HUES6 (cell line): ENCODE measurements around the gene STC2.

Experiments
- H3K27ac ChIP-seq: 2 replicates; pipeline ENCODE4 v1.7.0; 2013; ENCODE audit warnings: low read depth, mild to moderate bottlenecking, low read length, inconsistent platforms
- H3K27me3 ChIP-seq: 2 replicates; pipeline ENCODE4 v1.6.1; 2013; ENCODE audit warnings: low read length; ENCODE audit not compliant: control insufficient read depth, insufficient read depth
- H3K36me3 ChIP-seq: 2 replicates; pipeline ENCODE4 v1.6.1; 2013; ENCODE audit warnings: low read length; ENCODE audit not compliant: control insufficient read depth, insufficient read depth
- H3K4me1 ChIP-seq: 2 replicates; pipeline ENCODE4 v1.6.1; 2013; ENCODE audit warnings: low read length; ENCODE audit not compliant: control insufficient read depth, insufficient read depth
- H3K4me3 ChIP-seq: 2 replicates; pipeline ENCODE4 v1.5.1; 2013; ENCODE audit warnings: low read depth, low read length
- H3K9ac ChIP-seq: one replicate; pipeline ENCODE4 v1.6.1; 2013; ENCODE audit warnings: mild to moderate bottlenecking, low read length
- H3K9me3 ChIP-seq: 2 replicates; pipeline ENCODE4 v1.6.1; 2013; ENCODE audit warnings: low read depth, low read length; ENCODE audit not compliant: control insufficient read depth, insufficient read depth

The STC2 gene

DNA sequence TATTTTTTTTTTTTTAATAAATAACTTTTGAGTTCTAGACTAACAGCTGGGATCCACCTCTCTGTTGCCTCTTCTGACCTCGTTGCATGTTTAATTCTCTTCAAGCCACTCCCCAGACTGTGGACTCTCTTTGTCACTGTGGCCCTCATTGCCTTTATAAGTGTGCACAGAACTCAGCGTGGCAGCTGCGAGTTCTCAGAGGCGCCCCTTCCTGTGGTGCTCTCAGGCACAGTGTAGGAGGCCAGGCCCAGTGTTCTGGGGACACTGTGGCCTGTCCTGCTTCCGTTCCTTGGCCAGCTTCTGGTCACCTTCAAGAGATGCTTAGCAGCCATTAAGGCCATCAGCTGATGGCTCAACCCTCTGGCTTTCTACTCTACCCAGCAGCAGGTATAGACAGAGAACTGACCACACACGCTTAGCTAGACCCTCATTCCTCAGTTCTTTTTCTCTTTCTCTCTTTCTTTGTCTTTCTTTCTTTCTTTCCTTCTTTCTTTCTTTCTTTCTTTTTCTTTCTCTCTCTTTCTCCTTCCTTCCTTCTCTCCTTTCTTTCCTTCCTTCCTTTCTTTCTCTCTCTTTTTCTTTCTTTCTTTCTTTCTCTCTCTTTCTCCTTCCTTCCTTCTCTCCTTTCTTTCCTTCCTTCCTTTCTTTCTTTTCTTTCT, 27.7 kb downstream of the STC2 start:
- Histone ChIP-seq H3K4me1 (peaks cover 62% of the 10 kb centered on the region), H3K27me3 (peaks cover 5% of the 10 kb centered on the region; the same call in 1 of the 2 replicates), H3K4me3 (no peak overlapping the region), H3K36me3 (no peaks in the 10 kb centered on the region), H3K27ac (no peak overlapping the region), H3K9me3 (no peaks in the 10 kb centered on the region), H3K9ac (no peak overlapping the region)

DNA sequence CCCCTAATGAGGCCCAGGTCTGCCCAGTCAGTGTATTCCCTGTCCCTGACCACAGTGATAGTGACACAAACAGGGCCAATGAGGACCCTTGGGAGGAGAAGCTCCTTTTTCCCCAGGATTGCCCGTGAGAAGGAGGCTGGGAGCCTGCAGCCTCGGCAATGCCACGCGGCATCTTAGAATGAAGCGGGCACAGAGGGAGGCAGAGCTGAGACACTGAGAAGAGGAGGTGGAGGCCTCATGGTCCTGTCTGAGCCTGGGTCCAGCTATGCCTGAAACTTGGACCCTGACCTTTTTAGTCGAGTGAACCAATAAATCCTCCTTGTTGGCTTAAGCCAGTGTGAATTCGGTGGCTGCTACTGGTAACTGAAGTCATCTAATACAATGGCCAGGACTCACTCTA, 28.4 kb downstream of the STC2 start:
- Histone ChIP-seq H3K27ac (no peak overlapping the region), H3K9ac (no peak overlapping the region), H3K4me3 (no peak overlapping the region), H3K36me3 (no peaks in the 10 kb centered on the region), H3K9me3 (no peaks in the 10 kb centered on the region), H3K4me1 (peaks cover 61% of the 10 kb centered on the region), H3K27me3 (peaks cover 8% of the 10 kb centered on the region)

DNA sequence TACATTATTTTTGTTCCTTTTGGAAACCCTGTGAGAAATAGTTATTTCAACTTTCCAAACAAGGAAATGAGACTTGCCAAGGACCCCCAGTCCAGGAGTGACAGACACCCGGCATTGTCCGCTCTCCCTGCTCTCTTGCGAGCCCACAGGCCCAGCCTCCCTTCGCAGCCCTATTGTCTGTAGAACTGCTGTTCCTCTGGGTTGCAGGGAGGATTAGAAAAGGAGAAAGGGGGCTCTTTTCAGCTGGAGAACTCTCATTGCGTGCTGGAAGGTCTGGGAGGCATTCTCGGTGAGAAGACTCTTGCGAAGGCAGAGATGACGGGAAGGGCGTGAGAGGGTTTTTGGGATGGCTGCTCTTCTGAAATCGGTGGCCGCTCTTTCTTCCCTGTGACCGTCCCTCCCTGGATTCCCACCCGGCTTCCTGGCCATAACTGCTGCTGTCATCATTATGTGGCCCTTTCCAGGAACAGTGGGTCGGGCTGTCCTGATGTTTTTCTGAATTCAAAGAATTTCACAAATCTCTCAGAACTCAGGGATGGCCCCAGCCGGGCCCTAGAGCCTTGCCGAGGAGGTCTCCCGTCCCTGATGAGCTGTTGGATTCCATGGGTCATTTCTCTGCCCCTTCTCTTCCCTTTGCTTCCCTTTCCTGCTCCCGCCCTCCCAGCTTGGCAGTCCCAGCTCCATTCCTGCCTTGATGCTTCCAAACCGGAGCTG, 29.8 kb downstream of the STC2 start:
- Histone ChIP-seq H3K4me1 (peaks cover 58% of the 10 kb centered on the region), H3K27me3 (peaks cover 16% of the 10 kb centered on the region), H3K9ac (no peak overlapping the region), H3K9me3 (no peaks in the 10 kb centered on the region), H3K27ac (no peak overlapping the region), H3K36me3 (no peaks in the 10 kb centered on the region), H3K4me3 (no peak overlapping the region)

DNA sequence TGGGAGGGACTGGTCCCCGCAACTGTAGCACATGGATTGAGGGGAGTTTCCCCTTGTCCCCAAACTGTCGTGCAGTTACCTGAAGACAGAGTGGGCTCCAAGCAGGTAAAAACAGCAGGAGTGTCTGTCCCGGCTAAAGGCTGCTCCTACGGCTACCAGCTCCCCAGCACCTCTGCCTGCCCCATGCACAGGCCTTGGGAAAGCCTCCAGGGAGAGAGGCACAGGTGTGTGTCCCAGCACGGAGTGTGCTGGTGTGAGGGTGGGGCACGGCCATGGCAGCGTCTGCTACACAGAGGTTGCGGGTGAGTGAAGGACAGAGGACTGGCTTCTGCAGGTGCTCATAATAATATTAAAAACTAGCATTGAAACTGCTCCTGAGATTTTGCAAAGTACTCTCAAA, 30.4 kb downstream of the STC2 start:
- Histone ChIP-seq H3K4me3 (no peak overlapping the region), H3K27ac (no peak overlapping the region), H3K9ac (no peak overlapping the region)

DNA sequence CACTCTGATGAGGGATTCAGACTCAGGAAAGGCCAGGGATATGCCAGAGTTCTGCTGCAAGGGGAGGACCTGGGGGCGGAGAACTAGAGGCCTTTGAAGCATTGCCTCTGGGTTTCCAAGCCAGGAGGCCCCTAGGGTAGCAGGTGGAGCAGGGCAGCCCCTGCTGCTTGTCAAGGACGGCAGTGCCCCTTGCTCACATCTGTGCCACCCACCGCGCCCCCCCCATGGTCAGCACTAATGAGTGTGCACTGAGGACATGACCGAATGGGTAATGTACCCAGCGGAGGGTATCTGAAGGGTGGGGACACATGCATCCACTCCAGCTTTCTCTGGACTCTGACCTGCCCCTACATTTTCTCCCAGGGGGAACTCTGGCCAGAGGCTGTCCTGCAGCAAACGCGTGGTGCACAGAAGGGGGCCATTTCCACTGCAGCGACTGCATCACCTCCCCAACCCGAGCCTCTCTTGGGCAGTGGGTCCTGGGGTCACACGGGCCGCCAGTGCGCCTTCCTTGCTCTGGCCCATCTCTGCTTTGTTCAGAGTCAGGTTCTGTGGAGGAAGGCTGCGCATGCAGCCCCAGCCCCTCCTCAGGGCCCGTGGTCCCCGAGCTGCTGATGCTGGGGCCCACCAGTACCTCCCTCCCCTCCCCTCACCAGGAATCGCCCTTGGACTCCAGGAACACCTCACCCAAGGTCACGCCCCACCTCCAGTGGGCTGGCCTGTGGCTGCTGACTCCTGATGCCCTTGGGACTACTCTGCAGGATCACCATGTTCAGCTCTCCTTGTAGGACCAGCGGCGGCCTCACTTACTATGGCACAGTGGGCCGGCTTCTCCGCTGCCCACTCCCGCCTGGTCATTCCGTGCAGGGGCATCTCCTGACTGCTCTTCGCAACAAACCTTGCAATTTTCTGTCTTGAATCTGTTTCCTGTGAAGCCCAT, 31.2 kb downstream of the STC2 start:
- Histone ChIP-seq H3K27ac (no peak overlapping the region), H3K9me3 (peaks cover under 1% of the 10 kb centered on the region; the same call in 1 of the 2 replicates), H3K27me3 (peaks cover 16% of the 10 kb centered on the region), H3K9ac (no peak overlapping the region), H3K4me3 (no peak overlapping the region), H3K4me1 (peaks cover 50% of the 10 kb centered on the region), H3K36me3 (no peaks in the 10 kb centered on the region)

More for the DNA sequence above, 30.4 kb downstream of the STC2 start:
- peaks cover 16% of the 10 kb centered on the region for H3K27me3 ChIP-seq
- peaks cover 53% of the 10 kb centered on the region for H3K4me1 ChIP-seq
- H3K36me3 ChIP-seq, result no peaks in the 10 kb centered on the region
- H3K9me3 ChIP-seq, result no peaks in the 10 kb centered on the region

DNA sequence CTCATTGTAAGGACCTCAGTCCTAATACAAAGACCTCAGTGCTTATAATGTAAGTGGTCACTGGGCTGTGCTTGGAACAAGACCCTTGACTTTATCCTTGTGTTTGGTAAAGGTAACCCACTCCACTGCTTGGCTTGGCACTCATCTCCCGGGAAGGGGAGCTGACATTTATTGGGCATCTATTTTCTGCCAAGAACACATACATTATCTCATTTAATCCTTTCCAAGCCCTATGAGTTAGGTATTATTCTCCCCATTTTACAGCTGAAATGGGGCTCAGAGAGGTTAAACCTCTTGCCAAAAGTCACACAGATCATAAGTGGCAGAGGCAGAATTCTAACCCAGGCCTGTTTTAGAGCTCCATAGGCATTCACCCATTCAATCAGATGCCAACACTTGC, 32.4 kb downstream of the STC2 start:
- peaks cover 16% of the 10 kb centered on the region for H3K27me3 ChIP-seq
- H3K27ac ChIP-seq, result no peak overlapping the region
- no peak overlapping the region for H3K9ac ChIP-seq
- H3K9me3 ChIP-seq, result peaks cover 5% of the 10 kb centered on the region; the same call in 1 of the 2 replicates
- no peak overlapping the region for H3K4me3 ChIP-seq
- H3K36me3 ChIP-seq, result no peaks in the 10 kb centered on the region
- peaks cover 46% of the 10 kb centered on the region for H3K4me1 ChIP-seq

DNA sequence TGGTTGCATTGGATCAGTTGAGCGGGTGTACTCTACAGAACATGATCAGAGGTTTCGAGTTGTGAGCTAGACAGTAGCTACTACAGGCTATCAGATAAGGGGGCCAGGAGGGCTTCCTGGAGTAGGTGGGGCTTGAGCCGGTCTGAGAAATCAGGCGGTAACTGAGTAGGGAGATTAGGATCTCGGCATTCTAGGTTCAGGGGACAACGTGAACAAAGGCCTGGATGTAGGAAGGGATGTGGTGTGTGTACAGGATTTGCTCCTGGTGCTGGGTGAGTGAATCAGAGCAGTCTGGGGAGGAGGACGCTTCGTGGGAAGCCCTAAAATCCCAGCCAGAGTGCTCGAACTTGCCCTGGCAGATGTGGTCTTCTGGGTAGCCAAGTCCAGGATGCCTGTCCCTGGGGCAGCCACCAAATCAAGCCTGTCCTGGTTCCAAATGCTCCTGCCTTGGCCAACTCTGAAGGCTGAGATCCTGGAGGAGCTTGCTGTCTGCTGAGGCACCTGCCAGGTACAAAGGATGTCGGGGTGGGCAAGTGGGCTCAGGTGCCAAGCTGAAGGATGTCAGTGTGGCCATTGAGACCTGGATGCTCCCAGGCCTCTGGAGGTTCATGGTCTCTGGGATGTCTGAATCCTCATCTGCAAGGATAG, 33.4 kb downstream of the STC2 start:
- Histone ChIP-seq H3K27ac (no peak overlapping the region), H3K9me3 (peaks cover 5% of the 10 kb centered on the region; the same call in 1 of the 2 replicates), H3K4me3 (peak overlapping the region; percentile 31; the same call in 1 of the 2 replicates), H3K9ac (no peak overlapping the region), H3K27me3 (peaks cover 16% of the 10 kb centered on the region), H3K36me3 (no peaks in the 10 kb centered on the region), H3K4me1 (peaks cover 46% of the 10 kb centered on the region)

DNA sequence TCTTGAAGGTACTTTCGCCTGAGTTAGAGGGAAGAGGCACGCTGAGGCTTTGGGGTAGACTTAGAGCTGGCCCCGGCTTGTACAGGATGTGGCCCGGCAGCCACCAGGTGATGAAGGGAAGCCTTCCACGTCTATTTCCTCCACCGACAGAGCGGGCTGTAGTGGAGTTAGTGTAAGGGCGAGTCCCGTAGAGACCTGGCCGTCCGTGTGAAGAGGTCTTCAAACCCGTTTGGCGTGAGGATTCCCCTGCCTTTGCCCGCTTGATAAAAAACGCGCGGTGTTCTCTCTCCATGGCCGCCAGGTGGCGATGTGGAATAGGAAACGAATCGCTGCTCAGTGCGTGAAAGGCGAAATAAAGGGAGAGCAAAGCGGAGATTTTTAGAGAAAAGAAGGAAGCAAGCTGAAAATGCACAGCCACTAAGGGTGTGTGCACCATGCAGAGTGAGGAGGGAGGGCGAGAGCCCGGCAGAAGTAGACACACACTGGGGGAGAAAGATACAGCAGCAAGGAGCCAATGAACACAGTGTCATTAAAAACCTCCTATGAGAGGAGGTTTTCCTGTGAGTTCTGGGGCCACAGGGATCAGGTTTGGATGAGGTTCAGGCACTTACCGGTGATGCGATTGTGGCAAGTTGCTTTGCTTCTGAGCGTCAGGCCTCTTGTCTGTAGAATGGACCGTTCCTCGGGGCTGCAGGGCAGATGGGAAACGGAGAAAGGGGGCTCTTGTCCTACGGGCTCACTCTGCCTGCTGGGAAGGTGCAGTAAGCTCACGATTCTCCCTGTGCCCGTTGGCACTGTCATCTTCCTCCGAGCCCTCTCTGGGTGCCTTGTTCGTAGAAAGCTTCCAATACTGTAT, 34.2 kb downstream of the STC2 start:
- Histone ChIP-seq H3K36me3 (no peaks in the 10 kb centered on the region), H3K9me3 (peaks cover 5% of the 10 kb centered on the region; the same call in 1 of the 2 replicates), H3K4me3 (peak overlapping the region; percentile 31; the same call in 1 of the 2 replicates), H3K9ac (no peak overlapping the region), H3K27ac (no peak overlapping the region), H3K4me1 (peaks cover 46% of the 10 kb centered on the region), H3K27me3 (peaks cover 16% of the 10 kb centered on the region)

DNA sequence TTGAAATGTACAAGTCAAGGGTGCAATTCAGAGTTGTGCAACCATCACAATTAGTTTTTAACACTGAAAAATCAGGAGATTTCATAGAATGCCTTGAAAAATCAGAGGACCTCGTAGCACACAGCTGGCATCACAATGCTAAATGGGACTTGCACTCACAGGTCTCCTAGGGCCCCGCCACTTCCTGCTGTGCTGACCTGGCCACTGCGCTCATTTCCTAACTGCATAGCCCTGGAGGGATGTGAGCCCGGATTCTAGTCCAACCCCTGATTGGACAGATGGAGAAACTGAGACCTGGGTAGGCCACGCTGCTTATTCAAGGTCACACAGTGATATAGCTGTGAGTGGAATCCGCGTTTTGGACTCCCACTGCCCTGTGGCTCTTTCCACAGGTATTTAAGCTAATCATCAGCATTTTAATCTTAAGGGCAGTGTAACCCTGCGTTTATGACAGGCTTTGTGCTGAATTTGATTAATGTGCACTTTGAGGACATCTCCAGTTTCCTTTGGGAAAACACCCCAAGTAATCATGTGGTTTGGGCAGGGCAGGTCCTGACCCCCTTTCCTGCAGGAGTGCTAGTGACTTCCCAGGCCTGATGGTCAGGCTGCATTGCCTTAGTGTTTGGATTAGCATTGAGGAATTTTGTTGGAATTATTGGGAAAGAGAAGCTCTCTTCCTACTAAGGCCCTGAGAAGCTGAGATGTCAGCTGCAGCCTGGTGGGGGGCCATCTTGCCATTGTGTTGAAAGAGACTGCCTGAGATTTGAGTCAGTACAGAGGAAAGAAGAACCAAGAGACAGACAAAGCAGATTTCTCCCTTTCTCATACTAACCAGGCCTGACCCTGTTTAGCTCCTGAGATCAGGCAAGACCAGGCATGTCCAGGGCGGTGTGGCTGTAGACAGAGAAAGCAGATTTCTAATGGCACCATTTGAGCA, 36.2 kb downstream of the STC2 start:
- H3K9me3 ChIP-seq, result peaks cover 5% of the 10 kb centered on the region; the same call in 1 of the 2 replicates
- no peak overlapping the region for H3K4me3 ChIP-seq
- peaks cover 18% of the 10 kb centered on the region for H3K27me3 ChIP-seq
- peak overlapping the region; percentile 7 for H3K27ac ChIP-seq
- H3K36me3 ChIP-seq, result no peaks in the 10 kb centered on the region
- H3K4me1 ChIP-seq, result peaks cover 26% of the 10 kb centered on the region
- no peak overlapping the region for H3K9ac ChIP-seq
